Measurements from ENCODE around the gene SLC9A9. TPM values are rescaled to one million over a fixed set of nuclear protein-coding genes. Genes with fewer than 3 reads are reported as not detected.

SLC9A9 gene
- total and polyA plus RNA-seq, 12 donors: 1.3 to 8.4 (median 3.0) TPM

- WGBS, 2 donors: 71 to 72% methylated on average over 4 of the region's 4 CpGs
- Histone ChIP-seq H3K27me3 (no peaks in the 10 kb centered on the region), H3K4me3 (no peak overlapping the region), H3K4me1 (no peaks in the 10 kb centered on the region), H3K9me3 (no peaks in the 10 kb centered on the region), H3K27ac (no peak overlapping the region), H3K36me3 (no peaks in the 10 kb centered on the region)
- DNase-seq: no peak
- ATAC-seq: no peak
- TF ChIP-seq, protein P1, sequence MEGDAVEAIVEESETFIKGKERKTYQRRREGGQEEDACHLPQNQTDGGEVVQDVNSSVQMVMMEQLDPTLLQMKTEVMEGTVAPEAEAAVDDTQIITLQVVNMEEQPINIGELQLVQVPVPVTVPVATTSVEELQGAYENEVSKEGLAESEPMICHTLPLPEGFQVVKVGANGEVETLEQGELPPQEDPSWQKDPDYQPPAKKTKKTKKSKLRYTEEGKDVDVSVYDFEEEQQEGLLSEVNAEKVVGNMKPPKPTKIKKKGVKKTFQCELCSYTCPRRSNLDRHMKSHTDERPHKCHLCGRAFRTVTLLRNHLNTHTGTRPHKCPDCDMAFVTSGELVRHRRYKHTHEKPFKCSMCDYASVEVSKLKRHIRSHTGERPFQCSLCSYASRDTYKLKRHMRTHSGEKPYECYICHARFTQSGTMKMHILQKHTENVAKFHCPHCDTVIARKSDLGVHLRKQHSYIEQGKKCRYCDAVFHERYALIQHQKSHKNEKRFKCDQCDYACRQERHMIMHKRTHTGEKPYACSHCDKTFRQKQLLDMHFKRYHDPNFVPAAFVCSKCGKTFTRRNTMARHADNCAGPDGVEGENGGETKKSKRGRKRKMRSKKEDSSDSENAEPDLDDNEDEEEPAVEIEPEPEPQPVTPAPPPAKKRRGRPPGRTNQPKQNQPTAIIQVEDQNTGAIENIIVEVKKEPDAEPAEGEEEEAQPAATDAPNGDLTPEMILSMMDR (IDR thresholded peaks at IDR 0.05): no peak
- intact Hi-C loops (cut with DNase I): no loop called here
Measured at GRCh38 chr3:143716731-143717130, 131.5 kb downstream of the SLC9A9 start.

DNA sequence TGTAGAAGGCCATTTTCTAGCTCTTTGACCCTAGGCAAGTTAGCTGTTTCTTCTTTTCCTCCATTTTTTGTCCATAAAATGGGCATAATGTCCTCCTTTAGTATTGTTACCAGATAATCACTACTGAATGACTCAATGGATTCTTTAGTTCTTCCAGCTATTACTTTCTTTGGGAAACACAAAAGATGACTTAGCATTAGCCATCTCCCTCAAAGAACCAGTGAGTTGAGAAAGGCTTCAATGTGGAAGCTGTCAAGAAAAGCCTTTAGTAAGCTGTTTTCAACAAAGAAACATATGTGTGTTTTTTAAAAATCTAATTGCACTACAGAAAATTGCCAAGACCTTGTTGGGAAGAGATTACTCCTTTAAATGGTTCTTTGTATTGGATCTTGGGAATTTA is 135.7 kb downstream of the SLC9A9 start:
- intact Hi-C loops (cut with DNase I): no loop called here
- Histone ChIP-seq H3K4me1 (no peaks in the 10 kb centered on the region), H3K27me3 (no peaks in the 10 kb centered on the region)

GRCh38 chr3:143707848-143708247 is 140.4 kb downstream of the SLC9A9 start:
- DNase-seq (no peak), ATAC-seq (no peak)
- Histone ChIP-seq H3K36me3 (no peaks in the 10 kb centered on the region), H3K27me3 (no peaks in the 10 kb centered on the region), H3K27ac (no peak overlapping the region), H3K4me1 (no peaks in the 10 kb centered on the region), H3K9me3 (no peaks in the 10 kb centered on the region), H3K4me3 (no peak overlapping the region)
- TF ChIP-seq, protein P1 (IDR thresholded peaks at IDR 0.05): no peak
- 31% methylated on average over 1 of the region's 1 CpG for WGBS, 2 donors
- intact Hi-C loops (cut with DNase I): no loop called here

More for the DNA sequence above, 135.7 kb downstream of the SLC9A9 start:
- TF ChIP-seq, protein P1 (IDR thresholded peaks at IDR 0.05): no peak
- H3K36me3 ChIP-seq: no peaks in the 10 kb centered on the region
- DNase-seq: no peak
- H3K9me3 ChIP-seq: no peaks in the 10 kb centered on the region
- no peak overlapping the region for H3K4me3 ChIP-seq
- H3K27ac ChIP-seq: no peak overlapping the region
- ATAC-seq: no peak

- DNase-seq: no peak
- WGBS, 2 donors: 63 to 93% methylated on average over 1 of the region's 1 CpG
Measured at GRCh38 chr3:143700431-143700975, 147.8 kb downstream of the SLC9A9 start.

More at GRCh38 chr3:143700431-143700975, 147.8 kb downstream of the SLC9A9 start:
- no peak for ATAC-seq
- H3K4me1 ChIP-seq: no peaks in the 10 kb centered on the region
- TF ChIP-seq, protein P1 (IDR thresholded peaks at IDR 0.05): no peak
- intact Hi-C loops (cut with DNase I): no loop called here
- no peak overlapping the region for H3K4me3 ChIP-seq
- no peaks in the 10 kb centered on the region for H3K27me3 ChIP-seq
- H3K36me3 ChIP-seq: no peaks in the 10 kb centered on the region
- peaks cover 0 to 2% (median 0%) of the 10 kb centered on the region in 11 donors for H3K9me3 ChIP-seq
- H3K27ac ChIP-seq: no peak overlapping the region

Data from heart right ventricle (tissue), 16 donors.